Gastrocnemius medialis (tissue), 4 donors: Measurements from ENCODE around the gene IL20RA. TPM values are rescaled to one million over a fixed set of nuclear protein-coding genes. Genes with fewer than 3 reads are reported as not detected.
A peak's percentile ranks its signal among the peaks of the same experiment; 100 is the strongest.

Source experiments
- ATAC-seq, 2 donors: fragments of 150-250 bp; one replicate each; pipeline ENCODE4 v1.9.1; 2016
- DNase-seq, 2 donors: peaks; one replicate each; pipeline ENCODE4 v3.0.0-alpha.2; 2019
- H3K27ac ChIP-seq, 4 donors: fragments of 200-600 bp; sonication (generic); 1 replicate in 1 of 4; 2 replicates in 3 of 4; pipeline ENCODE4 v1.5.1; 2016 to 2018; ENCODE audit warnings: mild to moderate bottlenecking in 2 of 4, moderate library complexity in 1 of 4
- H3K27me3 ChIP-seq, 3 donors: fragments of 200-600 bp; sonication (generic) in 2 of 3; 1 replicate in 1 of 3; 2 replicates in 2 of 3; pipeline versions ENCODE4 v1.5.1 to v1.6.0; 2016 to 2019; ENCODE audit warnings: mild to moderate bottlenecking in 1 of 3, moderate library complexity in 1 of 3
- H3K36me3 ChIP-seq, 2 donors: fragments of 200-600 bp; sonication (generic) in 1 of 2; one replicate each; pipeline ENCODE4 v1.5.1; 2017 to 2018
- H3K4me1 ChIP-seq, 2 donors: fragments of 200-600 bp; sonication (generic) in 1 of 2; one replicate each; pipeline ENCODE4 v1.5.1; 2016 to 2017; ENCODE audit warnings: mild to moderate bottlenecking in 2 of 2
- H3K4me3 ChIP-seq, 4 donors: fragments of 200-600 bp; sonication (generic) in 3 of 4; 1 replicate in 1 of 4; 2 replicates in 3 of 4; pipeline ENCODE4 v1.5.1; 2016 to 2019; ENCODE audit warnings: mild to moderate bottlenecking in 2 of 4
- H3K9me3 ChIP-seq, 3 donors: fragments of 200-600 bp; sonication (generic) in 2 of 3; 1 replicate in 1 of 3; 2 replicates in 2 of 3; pipeline ENCODE4 v1.5.1; 2016 to 2019
- CTCF ChIP-seq, 5 experiments: fragments of 450-650 bp in 3 of 5; fragments of 200-600 bp in 2 of 5; sonication (generic) in 2 of 5; IDR thresholded peaks in 4 of 5; conservative IDR thresholded peaks in 1 of 5; 1 replicate in 4 of 5; 2 replicates in 1 of 5; pipeline ENCODE4 v1.5.1; 2016 to 2019; ENCODE audit warnings: antibody characterized with exemption in 5 of 5, mild to moderate bottlenecking in 3 of 5, moderate library complexity in 3 of 5
- POLR2A ChIP-seq, 2 donors: fragments of 450-650 bp; IDR thresholded peaks; one replicate each; pipeline ENCODE4 v1.6.1; 2017; ENCODE audit warnings: antibody characterized with exemption in 2 of 2, mild to moderate bottlenecking in 2 of 2, moderate library complexity in 2 of 2
- in situ Hi-C, 4 donors: fragments of 200-750 bp; cut with MboI; loops; one replicate each; pipeline versions ENCODE4 v1.15.0 to v1.8.0; 2017; ENCODE audit warnings: low sequenced_read_pairs in 4 of 4
- intact Hi-C: fragments of 100-400 bp; cut with DNase I; formaldehyde crosslinking; loops from one replicate; pipeline ENCODE4 v1.15.1; 2023; ENCODE audit warnings: low total_unique reads
- total RNA-seq, 4 donors: library from RNA; depleted of rRNA; stranded (reverse); fragments of >200 nt; gene quantifications; one replicate each; pipeline versions ENCODE4 v1.1.0 to v1.2.3, GENCODE V29; 2016

IL20RA gene
- total RNA-seq, 4 donors from 2014 or later, result 0.32 to 1.1 TPM; not detected in 2

DNA sequence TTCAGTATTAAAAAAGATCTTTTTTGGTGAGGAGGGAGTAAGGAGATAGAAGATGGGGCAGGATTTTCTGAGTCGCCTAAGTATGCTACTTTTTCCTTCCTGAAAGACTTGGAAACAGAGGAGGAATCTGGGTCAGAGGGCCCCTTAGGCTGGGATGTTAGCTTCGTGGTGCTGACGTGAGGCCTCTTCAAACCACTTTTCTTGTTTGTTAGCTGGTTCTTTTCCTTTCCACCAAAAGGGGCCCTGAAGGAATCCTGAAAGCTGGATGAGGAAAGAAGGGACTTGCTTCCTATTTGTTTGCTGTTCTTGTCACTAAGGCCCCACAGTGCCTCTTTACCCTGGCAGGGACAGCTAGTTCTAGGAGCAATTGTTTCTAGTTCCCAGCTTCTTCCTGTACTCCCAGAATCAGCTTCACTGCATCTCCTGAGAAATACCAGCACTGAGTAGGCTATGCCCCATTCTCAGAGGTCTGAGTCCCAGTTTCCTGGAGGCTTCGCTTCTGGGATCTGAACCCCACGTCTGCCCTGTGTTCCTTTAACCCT, 2.2 kb upstream of the IL20RA start:
- no peak overlapping the region for H3K4me3 ChIP-seq

GRCh38 chr6:137045222-137045789, 541 bp upstream of the IL20RA start:
- in situ Hi-C loops (no loop called here), intact Hi-C loops (no loop called here)
- no peak overlapping the region for H3K27ac ChIP-seq
- peaks cover 21 to 44% (median 31%) of the 10 kb centered on the region in 3 donors for H3K27me3 ChIP-seq
- H3K36me3 ChIP-seq, result no peaks in the 10 kb centered on the region
- H3K4me3 ChIP-seq, result peak overlapping the region in 3 of 4 donors; percentile 73 to 90 (median 73)
- no peaks in the 10 kb centered on the region for H3K9me3 ChIP-seq
- peaks cover 3 to 6% of the 10 kb centered on the region in 2 donors for H3K4me1 ChIP-seq
- DNase-seq (no peak), ATAC-seq (no peak)
- TF ChIP-seq POLR2A (IDR thresholded peaks at IDR 0.05), result no peak

More for the DNA sequence above, 2.2 kb upstream of the IL20RA start:
- intact Hi-C loops (no loop called here), in situ Hi-C loops (no loop called here)
- no peak for DNase-seq
- no peak for ATAC-seq
- Histone ChIP-seq H3K4me1 (peaks cover 3 to 6% of the 10 kb centered on the region in 2 donors), H3K36me3 (no peaks in the 10 kb centered on the region), H3K9me3 (no peaks in the 10 kb centered on the region), H3K27me3 (peaks cover 23 to 38% (median 31%) of the 10 kb centered on the region in 3 donors), H3K27ac (no peak overlapping the region)
- TF ChIP-seq POLR2A (IDR thresholded peaks at IDR 0.05) (no peak), CTCF (IDR thresholded peaks at IDR 0.05 in 4 of 5, conservative IDR thresholded peaks at IDR 0.05 in 1 of 5) (no peak)

DNA sequence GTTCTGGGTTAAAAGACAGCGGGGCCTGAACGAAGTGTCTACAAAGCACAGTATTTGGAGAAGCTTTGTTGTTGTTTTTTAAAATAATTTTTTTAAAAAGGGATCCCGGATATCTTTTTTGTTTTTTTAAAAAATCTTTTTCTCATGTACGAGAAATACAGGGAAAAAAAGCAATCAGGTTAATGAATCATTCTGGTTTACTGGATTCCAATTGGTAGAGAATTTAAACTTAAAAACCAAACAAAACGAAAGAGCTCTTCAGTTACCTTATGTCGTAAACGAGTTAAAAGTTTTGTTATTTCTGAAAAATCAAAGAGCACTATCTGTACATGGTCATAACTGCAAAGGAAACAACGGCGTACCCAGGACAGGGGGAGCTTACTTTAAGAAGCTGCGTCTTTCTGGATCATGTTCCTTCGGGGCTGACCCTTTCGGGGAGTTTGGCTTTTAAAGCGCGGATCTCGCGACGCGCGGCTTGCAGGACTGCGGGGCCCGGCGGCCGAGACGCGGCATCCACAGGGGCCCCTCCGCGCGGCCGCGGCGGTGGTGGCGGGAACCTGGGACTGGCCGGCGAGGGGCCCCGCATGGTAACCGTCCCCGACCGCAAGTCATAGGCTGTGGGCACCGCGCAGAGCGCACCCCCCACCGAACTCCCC, 927 bp downstream of the IL20RA start:
- ATAC-seq, result peak in 1 of 2 donors; percentile 66
- Histone ChIP-seq H3K27ac (no peak overlapping the region), H3K4me3 (peak overlapping the region; percentile 71 to 90 (median 73)), H3K36me3 (no peaks in the 10 kb centered on the region), H3K4me1 (peaks cover 3 to 6% of the 10 kb centered on the region in 2 donors), H3K27me3 (peaks cover 19 to 42% (median 31%) of the 10 kb centered on the region in 3 donors), H3K9me3 (no peaks in the 10 kb centered on the region)
- in situ Hi-C loops (no loop called here), intact Hi-C loops (no loop called here)
- no peak for DNase-seq
- no peak for TF ChIP-seq POLR2A (IDR thresholded peaks at IDR 0.05)
- TF ChIP-seq CTCF (IDR thresholded peaks at IDR 0.05 in 4 of 5, conservative IDR thresholded peaks at IDR 0.05 in 1 of 5), result no peak

- Histone ChIP-seq H3K36me3 (no peaks in the 10 kb centered on the region), H3K27ac (no peak overlapping the region), H3K4me3 (no peak overlapping the region), H3K4me1 (peaks cover 3 to 6% of the 10 kb centered on the region in 2 donors), H3K9me3 (no peaks in the 10 kb centered on the region), H3K27me3 (peaks cover 19 to 40% (median 22%) of the 10 kb centered on the region in 3 donors)
- in situ Hi-C loops, result no loop called here
- intact Hi-C loops, result no loop called here
- TF ChIP-seq CTCF (IDR thresholded peaks at IDR 0.05 in 4 of 5, conservative IDR thresholded peaks at IDR 0.05 in 1 of 5) (no peak), POLR2A (IDR thresholded peaks at IDR 0.05) (no peak)
- DNase-seq (no peak), ATAC-seq (no peak)
Observed at GRCh38 chr6:137040393-137040792, 4.4 kb downstream of the IL20RA start.

DNA sequence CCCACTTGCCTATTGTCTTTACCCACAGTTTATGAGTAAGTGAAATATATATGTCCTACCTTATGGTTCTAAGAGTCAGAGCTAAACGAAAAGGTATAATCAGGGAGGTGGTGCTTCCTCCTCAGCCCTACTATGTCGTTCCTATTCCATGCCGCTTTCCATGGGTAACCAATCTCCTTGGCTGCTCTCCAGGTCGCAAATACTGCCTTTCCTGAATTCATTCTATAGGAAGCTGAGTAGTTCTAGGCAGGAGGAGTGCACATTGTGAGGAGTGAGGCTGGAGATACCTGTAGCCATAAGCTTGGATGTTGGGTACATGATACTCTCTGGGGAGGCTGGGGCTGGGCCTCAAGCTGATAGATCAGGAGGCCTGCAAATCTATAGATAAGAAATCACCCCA, 5.8 kb downstream of the IL20RA start:
- in situ Hi-C loops (no loop called here), intact Hi-C loops (no loop called here)
- H3K27me3 ChIP-seq, result peaks cover 12 to 29% (median 12%) of the 10 kb centered on the region in 3 donors

More for the DNA sequence above, 5.8 kb downstream of the IL20RA start:
- DNase-seq, result no peak
- Histone ChIP-seq H3K36me3 (no peaks in the 10 kb centered on the region), H3K4me1 (peaks cover 3 to 6% of the 10 kb centered on the region in 2 donors), H3K27ac (no peak overlapping the region), H3K4me3 (no peak overlapping the region), H3K9me3 (no peaks in the 10 kb centered on the region)
- no peak for ATAC-seq
- TF ChIP-seq CTCF (IDR thresholded peaks at IDR 0.05 in 4 of 5, conservative IDR thresholded peaks at IDR 0.05 in 1 of 5), result no peak
- TF ChIP-seq POLR2A (IDR thresholded peaks at IDR 0.05), result no peak
